PC-9 (cell line): Measurements from ENCODE around the gene CCDC85C. TPM values are rescaled to one million over a fixed set of nuclear protein-coding genes. Genes with fewer than 3 reads are reported as not detected.

ENCODE experiments used
- BruUV-seq: library from RNA; stranded (reverse); fragments of 400-500 nt; replicated peaks from 2 replicates; lab custom pipeline; 2021; lab: Mats Ljungman, UMichigan
- CTCF ChIA-PET: fragments of 300-600 bp; sonication (Branson Sonifier 250); formaldehyde crosslinking; loops from one replicate; lab custom pipeline; 2022; ENCODE audit warnings: antibody characterized with exemption; lab: Charles Lee
- POLR2A ChIA-PET: fragments of 300-600 bp; sonication (Branson Sonifier 250); formaldehyde crosslinking; loops from one replicate; lab custom pipeline; 2022; ENCODE audit warnings: antibody characterized with exemption; ENCODE audit not compliant: unreplicated experiment; lab: Charles Lee
- DNase-seq, 2 experiments: peaks; one replicate each; pipeline versions ENCODE4 v3.0.0 to v3.0.0-alpha.2; 2015 to 2022; ENCODE audit warnings: mixed read lengths in 1 of 2
- H2AFZ ChIP-seq: fragments of 200-600 bp; sonication (generic); 2 replicates; pipeline ENCODE4 v1.8.1; 2017; ENCODE audit warnings: antibody characterized with exemption
- H3F3A ChIP-seq: fragments of 200-600 bp; sonication (generic); 2 replicates; pipeline ENCODE4 v1.8.1; 2017; ENCODE audit warnings: antibody characterized with exemption, mild to moderate bottlenecking, low read depth; ENCODE audit not compliant: insufficient read depth
- H3K27ac ChIP-seq: fragments of 200-600 bp; sonication (generic); 2 replicates; pipeline ENCODE4 v1.6.1; 2016; ENCODE audit warnings: mixed run types
- H3K27me3 ChIP-seq: fragments of 200-600 bp; sonication (generic); 2 replicates; pipeline ENCODE4 v1.6.1; 2016; ENCODE audit warnings: low read depth, mixed run types; ENCODE audit not compliant: insufficient read depth
- H3K36me3 ChIP-seq: fragments of 200-600 bp; sonication (generic); 2 replicates; pipeline ENCODE4 v1.6.1; 2016; ENCODE audit warnings: low read depth, mixed run types
- H3K4me1 ChIP-seq: fragments of 200-600 bp; sonication (generic); replicated peaks from 2 replicates; pipeline ENCODE4 v1.6.1; 2016; ENCODE audit warnings: mixed run types; ENCODE audit not compliant: insufficient read depth
- H3K4me2 ChIP-seq: fragments of 200-600 bp; sonication (generic); 2 replicates; pipeline ENCODE4 v1.6.1; 2017; ENCODE audit warnings: mixed run types
- H3K4me3 ChIP-seq: fragments of 200-600 bp; sonication (generic); 2 replicates; pipeline ENCODE4 v1.6.1; 2016; ENCODE audit warnings: mixed run types
- H3K79me2 ChIP-seq: fragments of 200-600 bp; sonication (generic); 2 replicates; pipeline ENCODE4 v1.6.1; 2017; ENCODE audit warnings: low read depth, mixed run types
- H3K9me2 ChIP-seq: fragments of 200-600 bp; sonication (generic); 2 replicates; pipeline ENCODE4 v1.8.1; 2017; ENCODE audit warnings: mild to moderate bottlenecking; ENCODE audit not compliant: insufficient read depth
- H3K9me3 ChIP-seq: fragments of 200-600 bp; sonication (generic); 2 replicates; pipeline ENCODE4 v1.8.1; 2016; ENCODE audit warnings: low read depth; ENCODE audit not compliant: insufficient read depth
- H4K20me1 ChIP-seq: fragments of 200-600 bp; sonication (generic); 2 replicates; pipeline ENCODE4 v1.8.1; 2017; ENCODE audit not compliant: insufficient read depth
- CTCF ChIP-seq: fragments of 200-600 bp; sonication (generic); conservative IDR thresholded peaks from 2 replicates; pipeline ENCODE4 v1.6.1; 2017; ENCODE audit warnings: mixed run types, antibody characterized with exemption, mild to moderate bottlenecking, moderate library complexity
- EZH2 ChIP-seq: fragments of 200-600 bp; sonication (generic); IDR thresholded peaks from 2 replicates; pipeline ENCODE4 v1.8.0; 2017; ENCODE audit warnings: antibody characterized with exemption, low read depth
- intact Hi-C: fragments of 100-400 bp; cut with micrococcal nuclease; formaldehyde crosslinking; loops from one replicate; pipeline ENCODE4 v1.10.0; 2022; ENCODE audit not compliant: unreplicated experiment
- total RNA-seq: library from RNA; stranded (reverse); gene quantifications from 2 replicates; pipeline ENCODE4 v1.2.3, GENCODE V29; 2021

Gene CCDC85C
- total RNA-seq, 1 experiment from 2014 or later = 21.2 TPM

DNA sequence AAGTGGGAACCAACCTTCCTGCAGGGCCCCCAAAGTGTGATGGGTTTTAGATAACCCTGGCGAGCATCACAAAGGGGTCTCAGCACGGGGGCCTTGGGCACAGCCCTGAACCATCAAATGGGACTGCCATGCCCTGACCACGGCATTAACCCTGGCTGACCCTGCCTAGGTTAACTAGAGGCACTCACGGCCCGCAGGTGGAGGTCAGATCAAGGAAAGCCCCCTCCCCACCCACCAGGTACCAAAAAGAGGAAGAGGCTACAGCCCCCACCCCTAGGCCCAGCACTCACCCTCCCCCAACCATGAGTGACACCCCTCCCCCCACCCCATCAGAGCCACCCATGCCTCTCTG, 80.3 kb downstream of the CCDC85C start:
- TF ChIP-seq EZH2 (no peak), CTCF (no peak)
- no peaks in the 10 kb centered on the region for H3K79me2 ChIP-seq
- H2AFZ ChIP-seq = no peak overlapping the region
- CTCF ChIA-PET = no interaction called here
- no peaks in the 10 kb centered on the region for H3K27me3 ChIP-seq
- H3K4me3 ChIP-seq = no peak overlapping the region
- no peaks in the 10 kb centered on the region for H3F3A ChIP-seq
- no peaks in the 10 kb centered on the region for H3K9me2 ChIP-seq
- no peaks in the 10 kb centered on the region for H3K36me3 ChIP-seq
- BruUV-seq = no TSS peak
- intact Hi-C loops = loop anchor here (5.0 kb wide), 1 partner anchor 39 kb away; no protein-coding TSS in a partner anchor
- no peaks in the 10 kb centered on the region for H3K4me1 ChIP-seq
- no peaks in the 10 kb centered on the region for H4K20me1 ChIP-seq
- POLR2A ChIA-PET = no interaction called here
- H3K4me2 ChIP-seq = no peak overlapping the region
- no peak overlapping the region for H3K27ac ChIP-seq
- no peak for DNase-seq
- H3K9me3 ChIP-seq = no peaks in the 10 kb centered on the region

DNA sequence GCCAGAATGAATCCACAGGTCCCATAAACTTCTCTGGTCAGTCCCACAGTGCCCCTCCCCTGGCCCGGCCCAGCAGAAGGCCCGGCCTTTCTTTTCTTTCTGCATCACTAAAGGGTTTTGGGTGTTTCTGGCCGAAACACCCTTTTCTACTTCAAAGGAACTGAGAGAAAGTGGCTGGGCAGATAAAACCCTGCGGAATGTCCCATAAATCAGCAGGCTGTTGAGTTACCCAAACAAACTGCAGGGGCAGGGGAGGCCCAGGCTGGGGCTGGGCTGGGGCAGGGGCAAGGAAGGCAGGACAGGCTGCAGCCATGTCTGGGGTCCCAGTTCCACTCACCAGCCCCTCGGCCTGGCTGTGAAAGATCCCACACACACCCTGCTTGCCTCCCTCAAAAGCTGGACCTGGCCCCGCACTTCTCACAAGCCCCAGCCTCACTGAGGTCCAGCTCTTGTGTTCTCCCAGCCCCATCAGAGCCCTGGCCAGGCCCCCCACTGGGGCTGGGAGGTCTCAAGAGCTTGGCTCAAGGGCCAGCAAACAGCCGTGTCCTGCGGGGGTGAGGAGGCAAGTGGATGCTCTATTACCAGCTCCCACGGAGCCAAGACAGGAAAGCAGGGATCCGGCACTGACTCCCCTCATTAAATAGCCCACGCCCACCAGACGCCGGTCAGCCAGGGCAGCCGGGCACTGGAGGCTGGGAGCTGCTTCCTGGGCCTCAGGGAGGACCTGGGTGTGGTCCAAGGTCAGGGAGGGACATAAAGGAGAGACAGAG, 80.9 kb downstream of the CCDC85C start:
- no TSS peak for BruUV-seq
- Histone ChIP-seq H3K27ac (no peak overlapping the region), H3K9me3 (no peaks in the 10 kb centered on the region), H2AFZ (no peak overlapping the region), H3K4me3 (no peak overlapping the region), H3K27me3 (no peaks in the 10 kb centered on the region), H3K4me1 (no peaks in the 10 kb centered on the region), H3F3A (no peaks in the 10 kb centered on the region), H3K36me3 (no peaks in the 10 kb centered on the region), H3K9me2 (no peaks in the 10 kb centered on the region), H3K79me2 (no peaks in the 10 kb centered on the region), H4K20me1 (no peaks in the 10 kb centered on the region), H3K4me2 (no peak overlapping the region)
- intact Hi-C loops = loop anchor here (5.0 kb wide), 1 partner anchor 39 kb away; no protein-coding TSS in a partner anchor
- ChIA-PET CTCF (no interaction called here), POLR2A (no interaction called here)
- no peak for DNase-seq
- TF ChIP-seq EZH2 (no peak), CTCF (no peak)

GRCh38 chr14:99522457-99522891, 81.5 kb downstream of the CCDC85C start:
- POLR2A ChIA-PET = no interaction called here
- Histone ChIP-seq H3K27me3 (no peaks in the 10 kb centered on the region), H3K9me2 (no peaks in the 10 kb centered on the region), H3K4me1 (no peaks in the 10 kb centered on the region), H2AFZ (no peak overlapping the region), H3F3A (no peaks in the 10 kb centered on the region), H3K4me2 (no peak overlapping the region), H3K79me2 (no peaks in the 10 kb centered on the region), H3K36me3 (no peaks in the 10 kb centered on the region), H3K9me3 (no peaks in the 10 kb centered on the region), H4K20me1 (no peaks in the 10 kb centered on the region), H3K27ac (no peak overlapping the region), H3K4me3 (no peak overlapping the region)
- DNase-seq = no peak
- intact Hi-C loops = loop anchor here (5.0 kb wide), 1 partner anchor 40 kb away; no protein-coding TSS in a partner anchor
- no peak for TF ChIP-seq EZH2
- TF ChIP-seq CTCF = no peak
- BruUV-seq = no TSS peak
- CTCF ChIA-PET = no interaction called here
